ENCODE data around the gene NDUFAF2. TPM values are rescaled to one million over a fixed set of nuclear protein-coding genes. Genes with fewer than 3 reads are reported as not detected.

The NDUFAF2 gene
- total and polyA plus RNA-seq, 2 of the 13 experiments (the other 11 are each of a cell fraction or from before 2014, with no cell fraction given): 34.0 to 78.4 TPM

DNA sequence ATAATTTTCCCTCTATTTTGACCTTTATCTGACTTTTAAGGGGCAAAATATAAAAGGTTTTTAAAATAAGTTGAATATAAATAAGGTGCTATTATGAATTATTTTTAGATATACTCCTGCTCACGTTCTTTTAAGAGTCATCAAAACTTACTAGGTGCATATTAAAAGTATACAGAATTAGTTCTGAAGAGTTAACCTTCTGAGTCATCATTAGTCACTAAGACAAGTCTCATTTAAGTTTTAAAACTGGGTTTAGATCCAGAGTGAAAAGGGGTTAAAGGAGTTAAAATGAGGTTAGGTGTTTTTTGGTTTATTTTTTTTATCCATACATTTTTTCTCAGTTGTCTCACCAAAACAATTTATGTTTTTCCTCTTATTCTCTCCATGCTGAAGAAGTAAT, 175.5 kb downstream of the NDUFAF2 start:
- Histone ChIP-seq H3K79me2 (ENCODE audit: insufficient read depth, low read length) (no peaks in the 10 kb centered on the region), H3K27ac (ENCODE audit: extremely low read length, insufficient read depth, low read length) (no peak overlapping the region), H3K9me3 (ENCODE audit: low read length) (no peaks in the 10 kb centered on the region), H3K27me3 (ENCODE audit: control insufficient read depth in 1 of 2, insufficient read depth in 2 of 2, low read length in 2 of 2) (no peaks in the 10 kb centered on the region; a peak in 1 of 5 replicates), H3K36me3 (replicated peaks in 1 of 2; ENCODE audit: control insufficient read depth in 1 of 2, insufficient read depth in 2 of 2, low read length in 2 of 2) (no peaks in the 10 kb centered on the region), H3K9ac (ENCODE audit: insufficient read depth, low read depth, low read length) (no peak overlapping the region), H2AFZ (ENCODE audit: low read length) (no peak overlapping the region), H3K4me3 (replicated peaks in 1 of 3; ENCODE audit: insufficient read depth in 1 of 3, low read depth in 2 of 3, low read length in 3 of 3) (no peak overlapping the region), H3K4me1 (ENCODE audit: insufficient read depth, low read length) (peaks cover 8% of the 10 kb centered on the region; the same call in 1 of the 2 replicates), H3K4me2 (ENCODE audit: low read depth, low read length) (no peak overlapping the region), H4K20me1 (ENCODE audit: insufficient read depth, low read length) (no peaks in the 10 kb centered on the region)
- TF ChIP-seq, protein P1, sequence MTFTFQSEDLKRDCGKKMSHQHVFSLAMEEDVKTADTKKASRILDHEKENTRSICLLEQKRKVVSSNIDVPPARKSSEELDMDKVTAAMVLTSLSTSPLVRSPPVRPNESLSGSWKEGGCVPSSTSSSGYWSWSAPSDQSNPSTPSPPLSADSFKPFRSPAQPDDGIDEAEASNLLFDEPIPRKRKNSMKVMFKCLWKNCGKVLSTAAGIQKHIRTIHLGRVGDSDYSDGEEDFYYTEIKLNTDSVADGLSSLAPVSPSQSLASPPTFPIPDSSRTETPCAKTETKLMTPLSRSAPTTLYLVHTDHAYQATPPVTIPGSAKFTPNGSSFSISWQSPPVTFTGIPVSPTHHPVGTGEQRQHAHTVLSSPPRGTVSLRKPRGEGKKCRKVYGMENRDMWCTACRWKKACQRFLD (CRISPR knock-in tag; IDR thresholded peaks at IDR 0.05; ENCODE audit: borderline replicate concordance): no peak
- TF ChIP-seq ZNF205 (CRISPR knock-in tag; IDR thresholded peaks at IDR 0.05) (no peak), ZNF263 (CRISPR knock-in tag; IDR thresholded peaks at IDR 0.05) (no peak)
- no TSS peak for BruUV-seq (replicated peaks)
- ChIA-PET POLR2A (no interaction called here), CTCF (ENCODE audit: low intra/inter-chr PET ratio, low total read pairs) (no interaction called here)
- in situ Hi-C loops (cut with HindIII; ENCODE audit: extremely low pct_ligation_motif_present, low pct_unique_long_range_greater_than_20kb): no loop called here
- no peak for ATAC-seq
- no peak for FAIRE-seq
- intact Hi-C loops (cut with micrococcal nuclease; ENCODE audit: unreplicated experiment): no loop called here
- no peak for DNase-seq (ENCODE audit: low spot score)
- WGBS (ENCODE audit: low lambda C conversion rate): 97% methylated on average over 1 of the region's 1 CpG

DNA sequence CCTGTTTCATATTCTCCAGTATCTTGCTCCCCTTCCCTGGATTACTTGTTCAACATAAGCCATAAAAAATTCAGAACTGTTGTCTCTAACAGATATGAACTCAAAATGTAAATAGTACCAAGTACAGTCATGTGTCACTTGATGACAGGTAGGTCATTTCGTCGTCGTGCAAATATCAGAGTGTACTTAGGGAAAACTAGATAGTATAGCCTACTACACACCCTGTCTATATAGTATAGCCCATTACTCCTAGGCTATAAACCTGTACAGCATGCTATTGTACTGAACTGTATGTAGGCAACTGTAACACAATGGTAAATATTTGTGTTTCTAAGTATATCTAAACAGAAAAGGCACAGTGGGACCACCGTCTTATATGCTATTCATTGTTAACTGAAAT, 178.1 kb downstream of the NDUFAF2 start:
- WGBS (ENCODE audit: low lambda C conversion rate): 81% methylated on average over 4 of the region's 4 CpGs
- intact Hi-C loops (cut with micrococcal nuclease; ENCODE audit: unreplicated experiment) (no loop called here), in situ Hi-C loops (cut with HindIII; ENCODE audit: extremely low pct_ligation_motif_present, low pct_unique_long_range_greater_than_20kb) (no loop called here)
- Histone ChIP-seq H3K79me2 (ENCODE audit: insufficient read depth, low read length) (no peaks in the 10 kb centered on the region), H3K27me3 (ENCODE audit: control insufficient read depth in 1 of 2, insufficient read depth in 2 of 2, low read length in 2 of 2) (no peaks in the 10 kb centered on the region; a peak in 1 of 5 replicates), H3K9me3 (ENCODE audit: low read length) (no peaks in the 10 kb centered on the region), H3K27ac (ENCODE audit: extremely low read length, insufficient read depth, low read length) (no peak overlapping the region), H3K9ac (ENCODE audit: insufficient read depth, low read depth, low read length) (no peak overlapping the region), H3K4me3 (replicated peaks in 1 of 3; ENCODE audit: insufficient read depth in 1 of 3, low read depth in 2 of 3, low read length in 3 of 3) (no peak overlapping the region), H4K20me1 (ENCODE audit: insufficient read depth, low read length) (no peaks in the 10 kb centered on the region), H2AFZ (ENCODE audit: low read length) (no peak overlapping the region), H3K4me1 (ENCODE audit: insufficient read depth, low read length) (peaks cover 8% of the 10 kb centered on the region; the same call in 1 of the 2 replicates), H3K36me3 (replicated peaks in 1 of 2; ENCODE audit: control insufficient read depth in 1 of 2, insufficient read depth in 2 of 2, low read length in 2 of 2) (no peaks in the 10 kb centered on the region), H3K4me2 (ENCODE audit: low read depth, low read length) (no peak overlapping the region)
- BruUV-seq (replicated peaks): no TSS peak
- POLR2A ChIA-PET: no interaction called here
- FAIRE-seq (no peak), ATAC-seq (no peak), DNase-seq (ENCODE audit: low spot score) (peak; percentile 11)
- TF ChIP-seq, protein P2, sequence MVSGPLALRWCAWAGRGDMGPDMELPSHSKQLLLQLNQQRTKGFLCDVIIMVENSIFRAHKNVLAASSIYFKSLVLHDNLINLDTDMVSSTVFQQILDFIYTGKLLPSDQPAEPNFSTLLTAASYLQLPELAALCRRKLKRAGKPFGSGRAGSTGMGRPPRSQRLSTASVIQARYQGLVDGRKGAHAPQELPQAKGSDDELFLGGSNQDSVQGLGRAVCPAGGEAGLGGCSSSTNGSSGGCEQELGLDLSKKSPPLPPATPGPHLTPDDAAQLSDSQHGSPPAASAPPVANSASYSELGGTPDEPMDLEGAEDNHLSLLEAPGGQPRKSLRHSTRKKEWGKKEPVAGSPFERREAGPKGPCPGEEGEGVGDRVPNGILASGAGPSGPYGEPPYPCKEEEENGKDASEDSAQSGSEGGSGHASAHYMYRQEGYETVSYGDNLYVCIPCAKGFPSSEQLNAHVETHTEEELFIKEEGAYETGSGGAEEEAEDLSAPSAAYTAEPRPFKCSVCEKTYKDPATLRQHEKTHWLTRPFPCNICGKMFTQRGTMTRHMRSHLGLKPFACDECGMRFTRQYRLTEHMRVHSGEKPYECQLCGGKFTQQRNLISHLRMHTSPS (CRISPR knock-in tag; IDR thresholded peaks at IDR 0.05; ENCODE audit: low read depth): no peak
- TF ChIP-seq MED13 (CRISPR knock-in tag; IDR thresholded peaks at IDR 0.05) (no peak), RFX3 (CRISPR knock-in tag; IDR thresholded peaks at IDR 0.05) (no peak), ZNF225 (CRISPR knock-in tag; IDR thresholded peaks at IDR 0.05) (no peak), ZNF749 (CRISPR knock-in tag; IDR thresholded peaks at IDR 0.05; ENCODE audit: borderline replicate concordance) (no peak), ZKSCAN5 (CRISPR knock-in tag; IDR thresholded peaks at IDR 0.05) (no peak)
- TF ChIP-seq, protein P3, sequence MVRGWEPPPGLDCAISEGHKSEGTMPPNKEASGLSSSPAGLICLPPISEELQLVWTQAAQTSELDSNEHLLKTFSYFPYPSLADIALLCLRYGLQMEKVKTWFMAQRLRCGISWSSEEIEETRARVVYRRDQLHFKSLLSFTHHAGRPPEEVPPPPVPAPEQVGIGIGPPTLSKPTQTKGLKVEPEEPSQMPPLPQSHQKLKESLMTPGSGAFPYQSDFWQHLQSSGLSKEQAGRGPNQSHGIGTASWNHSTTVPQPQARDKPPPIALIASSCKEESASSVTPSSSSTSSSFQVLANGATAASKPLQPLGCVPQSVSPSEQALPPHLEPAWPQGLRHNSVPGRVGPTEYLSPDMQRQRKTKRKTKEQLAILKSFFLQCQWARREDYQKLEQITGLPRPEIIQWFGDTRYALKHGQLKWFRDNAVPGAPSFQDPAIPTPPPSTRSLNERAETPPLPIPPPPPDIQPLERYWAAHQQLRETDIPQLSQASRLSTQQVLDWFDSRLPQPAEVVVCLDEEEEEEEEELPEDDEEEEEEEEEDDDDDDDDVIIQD (CRISPR knock-in tag; IDR thresholded peaks at IDR 0.05; ENCODE audit: low read depth): no peak; the same call in 1 of the 2 replicates
- CTCF ChIA-PET (ENCODE audit: low intra/inter-chr PET ratio, low total read pairs): no interaction called here
